HG02943 (cell line): Measurements from ENCODE around the gene STARD8.
"Not testable (repeated sequence)": the region's sequence is repeated elsewhere in the genome, so short reads cannot be mapped to it uniquely, and the experiment has no call there.

Experiments
- ATAC-seq: cut with Tn5 transposase; IDR thresholded peaks from one replicate; pipeline ENCODE4 v1.9.1; 2021; ENCODE audit warnings: mild to moderate bottlenecking, low read depth, moderate library complexity; ENCODE audit not compliant: unreplicated experiment

The STARD8 gene

DNA sequence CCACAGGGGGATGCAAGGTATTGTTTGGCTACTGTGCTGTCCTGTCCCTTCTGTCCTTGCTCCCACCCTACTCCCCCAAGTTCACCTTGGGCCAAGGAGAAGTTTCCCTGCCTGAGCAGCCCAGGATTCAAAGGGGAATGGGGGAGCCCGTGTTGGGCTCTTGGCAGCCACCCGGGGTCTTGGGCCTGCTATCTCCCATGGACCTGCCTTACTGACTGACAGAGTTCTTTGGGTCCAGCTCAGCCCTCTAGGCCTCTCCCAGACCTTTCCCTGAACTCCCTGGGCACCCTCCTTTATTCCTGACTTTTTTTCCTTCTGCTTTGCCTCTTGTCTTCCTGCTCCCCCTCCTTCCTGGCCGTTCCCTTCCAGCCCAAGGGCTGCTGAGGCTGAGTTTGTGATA is 67.4 kb downstream of the STARD8 start:
- ATAC-seq = no peak

DNA sequence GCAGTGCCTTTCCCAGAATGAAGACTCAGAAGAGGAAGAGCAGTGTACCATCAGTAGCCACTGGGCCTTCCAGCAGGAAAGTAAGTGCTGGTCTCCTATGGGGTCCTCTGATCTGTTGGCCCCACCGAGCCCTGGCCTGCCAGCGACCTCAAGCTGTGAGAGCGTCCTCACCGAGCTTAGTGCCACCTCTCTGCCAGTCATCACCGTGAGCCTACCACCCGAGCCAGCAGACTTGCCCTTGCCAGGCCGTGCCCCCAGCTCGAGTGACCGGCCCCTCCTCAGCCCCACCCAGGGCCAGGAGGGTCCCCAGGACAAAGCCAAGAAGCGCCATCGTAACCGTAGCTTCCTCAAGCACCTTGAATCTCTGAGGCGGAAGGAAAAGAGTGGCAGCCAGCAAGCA is 69.7 kb downstream of the STARD8 start:
- ATAC-seq = no peak

- no peak for ATAC-seq
These were observed 70.4 kb downstream of the STARD8 start for GRCh38 chrX:68717663-68718442.

DNA sequence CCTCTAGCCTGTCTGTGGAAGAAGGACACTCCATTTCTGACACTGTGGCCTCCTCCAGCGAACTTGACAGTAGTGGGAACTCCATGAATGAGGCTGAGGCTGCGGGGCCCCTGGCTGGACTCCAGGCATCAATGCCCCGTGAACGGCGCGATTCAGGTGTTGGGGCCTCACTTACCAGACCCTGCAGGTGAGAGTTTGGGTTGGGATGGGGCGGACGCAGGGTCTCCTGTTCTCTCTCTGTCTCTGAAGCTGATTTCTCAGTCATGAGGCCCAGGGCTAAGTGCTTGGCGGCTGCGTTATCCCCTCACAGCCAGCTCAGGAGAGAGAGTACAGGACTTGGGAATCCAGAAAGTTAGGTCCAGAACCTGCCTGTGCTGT is 71.0 kb downstream of the STARD8 start:
- no peak for ATAC-seq

DNA sequence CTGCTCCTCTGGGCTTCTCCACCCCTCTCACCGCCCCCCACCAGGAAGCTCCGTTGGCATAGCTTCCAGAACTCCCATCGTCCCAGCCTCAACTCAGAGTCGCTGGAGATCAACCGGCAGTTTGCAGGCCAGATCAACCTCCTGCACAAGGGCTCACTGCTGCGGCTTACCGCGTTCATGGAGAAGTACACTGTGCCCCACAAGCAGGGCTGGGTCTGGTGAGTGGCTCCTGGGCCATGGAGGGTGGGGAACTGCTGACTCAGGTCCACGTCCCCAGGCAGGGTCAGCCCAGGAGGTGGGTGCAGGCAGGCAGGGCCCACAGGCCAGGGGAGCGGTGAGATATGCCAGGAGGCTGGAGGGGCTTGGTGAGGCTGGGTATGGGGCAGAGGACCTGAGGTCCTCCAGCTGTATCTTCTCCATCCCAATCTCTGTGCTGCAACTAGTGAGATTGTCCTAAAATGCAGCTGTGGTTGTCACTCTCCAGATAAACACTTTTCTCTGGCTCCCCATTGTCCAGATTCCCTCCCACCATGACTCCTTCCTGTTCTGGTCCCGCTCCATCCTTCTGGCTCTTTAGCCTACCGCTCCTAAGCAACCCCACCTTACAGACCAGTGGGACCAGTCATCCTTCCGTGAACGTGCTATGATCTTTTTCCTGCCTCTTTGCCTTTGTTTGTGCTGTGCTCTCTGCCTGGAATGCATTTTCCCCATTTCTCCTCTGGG is 71.9 kb downstream of the STARD8 start:
- ATAC-seq = no peak

DNA sequence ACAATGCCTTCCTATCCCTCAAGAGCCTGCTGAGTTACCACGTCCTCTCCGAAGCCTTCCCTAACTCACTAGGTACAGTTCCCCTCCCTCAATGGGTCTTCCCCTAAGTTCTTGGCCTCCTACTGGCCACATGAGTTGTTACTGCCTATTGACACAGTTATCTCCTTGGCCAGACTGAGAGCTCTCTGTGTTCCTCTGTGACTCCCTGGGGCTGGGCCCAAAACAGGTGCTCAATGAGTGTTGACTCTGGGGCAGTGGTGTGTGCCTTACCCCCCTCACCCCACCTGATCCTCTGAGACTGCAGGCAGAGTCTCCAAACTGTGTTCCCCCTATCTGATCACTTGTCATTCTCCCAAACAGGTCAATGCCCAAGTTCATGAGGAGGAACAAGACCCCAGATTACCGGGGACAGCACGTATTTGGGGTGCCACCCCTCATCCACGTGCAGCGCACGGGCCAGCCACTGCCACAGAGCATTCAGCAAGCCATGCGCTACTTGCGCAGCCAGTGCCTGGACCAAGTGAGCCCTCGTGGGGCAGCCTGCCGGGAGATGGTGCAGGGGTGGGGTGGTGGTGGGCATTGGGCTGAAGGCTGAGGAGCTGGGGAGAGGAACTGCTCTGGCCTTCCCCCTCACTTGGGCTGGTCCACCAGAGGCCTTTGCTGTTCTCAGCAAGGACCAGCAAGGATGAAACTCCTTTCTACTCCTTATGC is 72.6 kb downstream of the STARD8 start:
- no peak for ATAC-seq

- no peak for ATAC-seq
These were observed 73.4 kb downstream of the STARD8 start for GRCh38 chrX:68720851-68721250.

DNA sequence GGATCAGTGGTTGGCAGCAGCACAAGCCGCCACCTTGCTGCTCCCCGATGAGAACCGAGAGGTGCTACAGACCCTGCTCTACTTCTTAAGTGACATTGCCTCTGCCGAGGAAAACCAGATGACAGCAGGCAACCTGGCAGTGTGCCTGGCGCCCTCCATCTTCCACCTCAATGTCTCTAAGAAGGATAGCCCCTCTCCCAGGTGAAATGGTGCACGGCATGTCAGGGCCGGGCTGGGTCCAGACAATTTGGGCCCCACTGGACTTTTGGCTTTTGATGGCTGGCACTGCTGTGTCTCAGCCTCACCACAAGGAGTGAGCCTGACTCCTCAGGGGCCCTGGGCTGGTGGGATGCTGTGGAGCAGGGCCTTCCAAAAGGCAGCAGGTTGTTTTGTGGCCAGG is 74.1 kb downstream of the STARD8 start:
- no peak for ATAC-seq

- no peak for ATAC-seq
These were observed 74.8 kb downstream of the STARD8 start for GRCh38 chrX:68721991-68722860.

- no peak for ATAC-seq
These were observed 76.2 kb downstream of the STARD8 start for GRCh38 chrX:68723491-68724155.

GRCh38 chrX:68724531-68725020 is 77.1 kb downstream of the STARD8 start:
- ATAC-seq = no peak

- no peak for ATAC-seq
These were observed 78.4 kb downstream of the STARD8 start for GRCh38 chrX:68725756-68726365.

DNA sequence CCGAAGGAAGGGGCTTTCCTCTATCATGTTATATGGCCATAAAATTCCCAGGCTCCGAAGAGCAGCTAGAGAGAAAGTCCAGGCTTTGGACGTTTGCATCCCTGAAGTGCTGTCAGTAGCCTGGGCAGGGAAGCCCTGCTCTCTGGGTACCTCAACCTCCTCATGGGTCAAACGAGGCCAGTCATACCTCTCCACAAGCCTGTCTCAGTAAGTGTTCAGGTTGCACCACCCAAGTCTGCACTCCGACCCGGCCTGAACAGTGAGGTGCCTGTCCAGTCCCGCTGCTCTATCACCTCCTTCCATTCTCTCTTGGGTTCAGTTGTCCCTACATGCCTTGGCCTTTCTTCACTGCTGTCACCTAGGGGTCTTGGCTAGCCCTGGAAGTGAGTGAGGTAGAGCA is 78.9 kb downstream of the STARD8 start:
- ATAC-seq = no peak

- no peak for ATAC-seq
These were observed 80.2 kb downstream of the STARD8 start for GRCh38 chrX:68727696-68728095.

GRCh38 chrX:68728186-68728585 is 80.7 kb downstream of the STARD8 start:
- no peak for ATAC-seq

DNA sequence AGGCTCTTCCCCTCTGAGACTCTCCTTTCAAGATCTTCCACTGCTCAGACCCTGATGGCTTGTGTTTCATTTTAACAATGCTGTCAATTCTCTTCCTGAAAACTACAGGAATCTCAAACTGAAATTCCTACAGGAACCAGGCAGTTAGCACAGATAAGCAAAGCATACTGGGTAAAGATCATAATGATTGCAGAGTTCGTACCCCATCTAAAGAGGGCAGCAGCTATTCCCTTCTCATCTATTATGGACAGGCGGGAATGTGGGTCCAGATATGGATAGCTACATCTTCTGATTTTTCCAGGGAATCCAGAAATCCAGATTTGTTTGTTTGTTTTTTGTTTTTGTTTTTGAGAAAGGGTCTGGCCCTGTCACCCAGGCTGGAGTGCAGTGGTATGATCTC is 83.8 kb downstream of the STARD8 start:
- ATAC-seq = no peak

- no peak for ATAC-seq
These were observed 85.5 kb downstream of the STARD8 start for GRCh38 chrX:68732906-68733493.

DNA sequence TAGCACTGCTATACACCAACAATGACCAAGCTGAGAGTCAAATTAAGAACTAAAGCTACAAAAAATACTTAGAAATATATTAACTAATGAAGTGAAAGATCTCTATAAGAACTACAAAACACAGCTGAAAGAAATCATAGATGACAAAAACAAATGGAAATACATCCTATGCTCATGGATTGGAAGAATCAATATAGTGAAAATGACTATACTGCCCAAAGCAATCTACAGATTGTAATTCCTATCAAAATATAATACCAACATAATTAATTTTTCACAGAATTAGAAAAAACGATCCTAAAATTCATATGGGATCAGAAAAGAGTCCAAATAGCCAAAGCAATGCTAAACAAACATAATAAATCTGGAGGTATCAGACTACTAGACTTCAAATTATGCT is 87.8 kb downstream of the STARD8 start:
- no peak for ATAC-seq

- not testable (repeated sequence) for ATAC-seq
These were observed 94.4 kb downstream of the STARD8 start for GRCh38 chrX:68741864-68742263.
